ENCODE data around the gene MACC1. TPM values are rescaled to one million over a fixed set of nuclear protein-coding genes. Genes with fewer than 3 reads are reported as not detected.

The MACC1 gene
- total and polyA plus RNA-seq, 2 of the 13 experiments (the other 11 are each of a cell fraction or from before 2014, with no cell fraction given), result 0.04 TPM; not detected in 1

DNA sequence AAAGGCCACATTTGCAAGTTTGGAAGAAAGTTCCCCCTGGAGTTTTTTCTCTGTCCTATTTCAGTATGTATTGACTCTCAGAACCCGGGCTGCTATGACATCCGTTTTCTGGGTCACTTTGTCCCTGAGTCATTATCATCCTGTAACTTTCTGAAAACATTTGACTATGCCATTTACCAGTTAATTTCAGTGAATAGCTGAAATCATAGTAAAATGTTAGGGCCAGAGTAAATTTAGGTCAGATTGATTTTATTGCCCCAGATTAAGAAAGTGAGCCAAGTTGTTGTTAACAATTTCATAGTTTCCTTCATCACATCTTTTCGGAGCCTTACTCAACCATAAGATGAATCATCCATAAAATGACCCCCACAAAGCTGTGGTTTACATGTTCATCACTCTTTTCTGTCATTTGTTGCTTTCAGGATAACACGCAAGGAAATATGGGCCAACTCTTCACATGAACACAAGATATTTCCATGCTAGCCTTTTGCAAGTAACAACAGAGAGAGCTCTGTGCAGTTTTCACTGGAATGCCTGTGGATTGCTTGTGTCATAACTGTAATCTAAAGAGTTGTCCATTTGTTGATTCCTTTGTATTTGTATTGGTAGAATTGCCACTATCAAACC is 3.9 kb upstream of the MACC1 start:
- no peaks in the 10 kb centered on the region for H4K20me1 ChIP-seq (ENCODE audit: insufficient read depth, low read length)
- no peak overlapping the region for H3K4me3 ChIP-seq (replicated peaks in 1 of 3; ENCODE audit: insufficient read depth in 1 of 3, low read depth in 2 of 3, low read length in 3 of 3)
- in situ Hi-C loops (cut with HindIII; ENCODE audit: extremely low pct_ligation_motif_present, low pct_unique_long_range_greater_than_20kb) (no loop called here), intact Hi-C loops (cut with micrococcal nuclease; ENCODE audit: unreplicated experiment) (loop anchor here (2.0 to 5.0 kb wide), 4 partner anchors 20 to 514 kb away; partner anchors contain the start of gene POLR1F)
- H3K4me1 ChIP-seq (ENCODE audit: insufficient read depth, low read length), result peaks cover 52% of the 10 kb centered on the region
- no peaks in the 10 kb centered on the region for H3K9me3 ChIP-seq (ENCODE audit: low read length)
- DNase-seq (ENCODE audit: low spot score) (no peak), FAIRE-seq (no peak), ATAC-seq (no peak)
- TF ChIP-seq NONO (IDR thresholded peaks at IDR 0.05) (no peak), NONO (CRISPR knock-in tag; conservative IDR thresholded peaks at IDR 0.05) (no peak), LCORL (IDR thresholded peaks at IDR 0.05) (no peak), LCORL (CRISPR knock-in tag; IDR thresholded peaks at IDR 0.05) (no peak), U2AF2 (IDR thresholded peaks at IDR 0.05; ENCODE audit: low read depth, low read length) (no peak), ZNF747 (CRISPR knock-in tag; IDR thresholded peaks at IDR 0.05; ENCODE audit: borderline replicate concordance) (no peak), HIVEP1 (CRISPR knock-in tag; IDR thresholded peaks at IDR 0.05) (no peak), PTBP1 (IDR thresholded peaks at IDR 0.05; ENCODE audit: low read depth, low read length, poor library complexity, severe bottlenecking) (no peak), ZNF431 (CRISPR knock-in tag; IDR thresholded peaks at IDR 0.05; ENCODE audit: borderline replicate concordance, low read depth) (no peak), KLF16 (CRISPR knock-in tag; IDR thresholded peaks at IDR 0.05) (no peak), ZSCAN31 (CRISPR knock-in tag; IDR thresholded peaks at IDR 0.05; ENCODE audit: low read depth) (no peak), TSC22D2 (CRISPR knock-in tag; IDR thresholded peaks at IDR 0.05; ENCODE audit: borderline replicate concordance) (no peak), ZBTB38 (CRISPR knock-in tag; IDR thresholded peaks at IDR 0.05) (no peak), HOXD1 (CRISPR knock-in tag; IDR thresholded peaks at IDR 0.05) (no peak), FLYWCH1 (CRISPR knock-in tag; IDR thresholded peaks at IDR 0.05) (no peak)
- TF ChIP-seq, protein P1, sequence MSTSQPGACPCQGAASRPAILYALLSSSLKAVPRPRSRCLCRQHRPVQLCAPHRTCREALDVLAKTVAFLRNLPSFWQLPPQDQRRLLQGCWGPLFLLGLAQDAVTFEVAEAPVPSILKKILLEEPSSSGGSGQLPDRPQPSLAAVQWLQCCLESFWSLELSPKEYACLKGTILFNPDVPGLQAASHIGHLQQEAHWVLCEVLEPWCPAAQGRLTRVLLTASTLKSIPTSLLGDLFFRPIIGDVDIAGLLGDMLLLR (CRISPR knock-in tag; IDR thresholded peaks at IDR 0.05), result no peak
- H3K27me3 ChIP-seq (ENCODE audit: control insufficient read depth in 1 of 2, insufficient read depth in 2 of 2, low read length in 2 of 2), result no peaks in the 10 kb centered on the region
- WGBS (ENCODE audit: low lambda C conversion rate), result 89% methylated on average over 4 of the region's 4 CpGs
- CTCF ChIA-PET (ENCODE audit: low intra/inter-chr PET ratio, low total read pairs), result no interaction called here
- 0 out of 2 replicates have a peak overlapping the region, but pooled peaks have one; percentile 69 for H3K4me2 ChIP-seq (ENCODE audit: low read depth, low read length)
- peak overlapping the region; percentile 90 for H3K27ac ChIP-seq (ENCODE audit: extremely low read length, insufficient read depth, low read length)
- no TSS peak for BruUV-seq (replicated peaks)
- no peak overlapping the region for H2AFZ ChIP-seq (ENCODE audit: low read length)
- POLR2A ChIA-PET, result interaction anchor here (1.7 to 2.0 kb wide), 2 partner anchors 17 to 109 kb away, joined by 5 to 6 read pairs; partner anchors contain the start of gene ITGB8
- H3K36me3 ChIP-seq (replicated peaks in 1 of 2; ENCODE audit: control insufficient read depth in 1 of 2, insufficient read depth in 2 of 2, low read length in 2 of 2), result no peaks in the 10 kb centered on the region
- no peaks in the 10 kb centered on the region for H3K79me2 ChIP-seq (ENCODE audit: insufficient read depth, low read length)
- H3K9ac ChIP-seq (ENCODE audit: insufficient read depth, low read depth, low read length), result peak overlapping the region; percentile 66; the same call in 1 of the 2 replicates
